Measurements from ENCODE around the gene CAV3.
"Not testable (repeated sequence)": the region's sequence is repeated elsewhere in the genome, so short reads cannot be mapped to it uniquely, and the experiment has no call there.

The CAV3 gene

GRCh38 chr3:8733332-8734094 lies at the start of gene CAV3:
Gene CAV3, plus strand, starts transcription at chr3:8733802. Its CDS starts 75 bp downstream, at chr3:8733877.
- no peaks in the 10 kb centered on the region for H3K4me1 ChIP-seq (ENCODE audit: insufficient read depth, low read length)
- H3K4me3 ChIP-seq (ENCODE audit: low read depth in 1 of 2, low read length in 2 of 2), result no peak within 1 kb of the TSS
- H3K9ac ChIP-seq (ENCODE audit: low read length), result no peak within 1 kb of the TSS
- no peaks in the 10 kb centered on the region for H3K9me3 ChIP-seq (ENCODE audit: low read length)
- no peaks in the 10 kb centered on the region for H3K36me3 ChIP-seq (ENCODE audit: insufficient read depth, low read length)
- H3K27ac ChIP-seq (ENCODE audit: low read depth, low read length), result no peak within 1 kb of the TSS
- H3K27me3 ChIP-seq (ENCODE audit: control insufficient read depth in 1 of 2, insufficient read depth in 2 of 2, low read length in 2 of 2), result no peaks in the 10 kb centered on the region

- not testable (repeated sequence) for H3K36me3 ChIP-seq (ENCODE audit: insufficient read depth, low read length); H3K27ac ChIP-seq (ENCODE audit: low read depth, low read length); H3K4me1 ChIP-seq (ENCODE audit: insufficient read depth, low read length); H3K27me3 ChIP-seq (ENCODE audit: control insufficient read depth in 1 of 2, insufficient read depth in 2 of 2, low read length in 2 of 2); H3K9me3 ChIP-seq (ENCODE audit: low read length); H3K4me3 ChIP-seq (ENCODE audit: low read depth in 1 of 2, low read length in 2 of 2); H3K9ac ChIP-seq (ENCODE audit: low read length)
Measured at GRCh38 chr3:8684992-8685391, 48.6 kb upstream of the CAV3 start.

- H3K4me1 ChIP-seq (ENCODE audit: insufficient read depth, low read length); H3K9me3 ChIP-seq (ENCODE audit: low read length); H3K9ac ChIP-seq (ENCODE audit: low read length): not testable (repeated sequence)
Measured at GRCh38 chr3:8691295-8691694, 42.3 kb upstream of the CAV3 start.

GRCh38 chr3:8702560-8702959 lies 31.0 kb upstream of the CAV3 start:
- H3K4me1 ChIP-seq (ENCODE audit: insufficient read depth, low read length), result no peaks in the 10 kb centered on the region
- no peak overlapping the region for H3K9ac ChIP-seq (ENCODE audit: low read length)
- no peaks in the 10 kb centered on the region for H3K36me3 ChIP-seq (ENCODE audit: insufficient read depth, low read length)
- no peak overlapping the region for H3K27ac ChIP-seq (ENCODE audit: low read depth, low read length)
- no peak overlapping the region for H3K4me3 ChIP-seq (ENCODE audit: low read depth in 1 of 2, low read length in 2 of 2)
- no peaks in the 10 kb centered on the region for H3K27me3 ChIP-seq (ENCODE audit: control insufficient read depth in 1 of 2, insufficient read depth in 2 of 2, low read length in 2 of 2)
- no peaks in the 10 kb centered on the region for H3K9me3 ChIP-seq (ENCODE audit: low read length)

More at GRCh38 chr3:8691295-8691694, 42.3 kb upstream of the CAV3 start:
- H3K36me3 ChIP-seq (ENCODE audit: insufficient read depth, low read length); H3K27ac ChIP-seq (ENCODE audit: low read depth, low read length); H3K27me3 ChIP-seq (ENCODE audit: control insufficient read depth in 1 of 2, insufficient read depth in 2 of 2, low read length in 2 of 2); H3K4me3 ChIP-seq (ENCODE audit: low read depth in 1 of 2, low read length in 2 of 2): not testable (repeated sequence)

GRCh38 chr3:8705575-8705974 lies 28.0 kb upstream of the CAV3 start:
- H3K4me1 ChIP-seq (ENCODE audit: insufficient read depth, low read length), result no peaks in the 10 kb centered on the region
- H3K27ac ChIP-seq (ENCODE audit: low read depth, low read length), result no peak overlapping the region
- H3K36me3 ChIP-seq (ENCODE audit: insufficient read depth, low read length), result no peaks in the 10 kb centered on the region
- H3K9me3 ChIP-seq (ENCODE audit: low read length), result no peaks in the 10 kb centered on the region
- H3K27me3 ChIP-seq (ENCODE audit: control insufficient read depth in 1 of 2, insufficient read depth in 2 of 2, low read length in 2 of 2), result no peaks in the 10 kb centered on the region
- no peak overlapping the region for H3K9ac ChIP-seq (ENCODE audit: low read length)
- H3K4me3 ChIP-seq (ENCODE audit: low read depth in 1 of 2, low read length in 2 of 2), result no peak overlapping the region

- Histone ChIP-seq H3K36me3 (ENCODE audit: insufficient read depth, low read length) (no peaks in the 10 kb centered on the region), H3K9ac (ENCODE audit: low read length) (no peak overlapping the region), H3K4me1 (ENCODE audit: insufficient read depth, low read length) (no peaks in the 10 kb centered on the region), H3K27ac (ENCODE audit: low read depth, low read length) (no peak overlapping the region), H3K9me3 (ENCODE audit: low read length) (no peaks in the 10 kb centered on the region), H3K27me3 (ENCODE audit: control insufficient read depth in 1 of 2, insufficient read depth in 2 of 2, low read length in 2 of 2) (no peaks in the 10 kb centered on the region), H3K4me3 (ENCODE audit: low read depth in 1 of 2, low read length in 2 of 2) (no peak overlapping the region)
Measured at GRCh38 chr3:8709287-8709686, 24.3 kb upstream of the CAV3 start.

GRCh38 chr3:8709801-8710507 lies 23.6 kb upstream of the CAV3 start:
- H3K4me1 ChIP-seq (ENCODE audit: insufficient read depth, low read length), result no peaks in the 10 kb centered on the region
- H3K27me3 ChIP-seq (ENCODE audit: control insufficient read depth in 1 of 2, insufficient read depth in 2 of 2, low read length in 2 of 2), result no peaks in the 10 kb centered on the region
- H3K27ac ChIP-seq (ENCODE audit: low read depth, low read length), result no peak overlapping the region
- no peaks in the 10 kb centered on the region for H3K9me3 ChIP-seq (ENCODE audit: low read length)
- no peak overlapping the region for H3K9ac ChIP-seq (ENCODE audit: low read length)
- H3K4me3 ChIP-seq (ENCODE audit: low read depth in 1 of 2, low read length in 2 of 2), result no peak overlapping the region
- H3K36me3 ChIP-seq (ENCODE audit: insufficient read depth, low read length), result no peaks in the 10 kb centered on the region

- Histone ChIP-seq H3K4me1 (ENCODE audit: insufficient read depth, low read length) (no peaks in the 10 kb centered on the region), H3K27ac (ENCODE audit: low read depth, low read length) (no peak overlapping the region), H3K9me3 (ENCODE audit: low read length) (no peaks in the 10 kb centered on the region), H3K36me3 (ENCODE audit: insufficient read depth, low read length) (no peaks in the 10 kb centered on the region), H3K27me3 (ENCODE audit: control insufficient read depth in 1 of 2, insufficient read depth in 2 of 2, low read length in 2 of 2) (no peaks in the 10 kb centered on the region), H3K4me3 (ENCODE audit: low read depth in 1 of 2, low read length in 2 of 2) (no peak overlapping the region), H3K9ac (ENCODE audit: low read length) (no peak overlapping the region)
Measured at GRCh38 chr3:8712045-8712907, 21.3 kb upstream of the CAV3 start.

- no peak overlapping the region for H3K4me3 ChIP-seq (ENCODE audit: low read depth in 1 of 2, low read length in 2 of 2)
- no peaks in the 10 kb centered on the region for H3K4me1 ChIP-seq (ENCODE audit: insufficient read depth, low read length)
- no peaks in the 10 kb centered on the region for H3K27me3 ChIP-seq (ENCODE audit: control insufficient read depth in 1 of 2, insufficient read depth in 2 of 2, low read length in 2 of 2)
- H3K36me3 ChIP-seq (ENCODE audit: insufficient read depth, low read length), result no peaks in the 10 kb centered on the region
- no peaks in the 10 kb centered on the region for H3K9me3 ChIP-seq (ENCODE audit: low read length)
- no peak overlapping the region for H3K27ac ChIP-seq (ENCODE audit: low read depth, low read length)
- no peak overlapping the region for H3K9ac ChIP-seq (ENCODE audit: low read length)
Measured at GRCh38 chr3:8712908-8713255, 20.7 kb upstream of the CAV3 start.

GRCh38 chr3:8713901-8714759 lies 19.5 kb upstream of the CAV3 start:
- no peaks in the 10 kb centered on the region for H3K9me3 ChIP-seq (ENCODE audit: low read length)
- H3K36me3 ChIP-seq (ENCODE audit: insufficient read depth, low read length), result no peaks in the 10 kb centered on the region
- no peak overlapping the region for H3K4me3 ChIP-seq (ENCODE audit: low read depth in 1 of 2, low read length in 2 of 2)
- H3K4me1 ChIP-seq (ENCODE audit: insufficient read depth, low read length), result no peaks in the 10 kb centered on the region
- H3K27ac ChIP-seq (ENCODE audit: low read depth, low read length), result no peak overlapping the region
- H3K27me3 ChIP-seq (ENCODE audit: control insufficient read depth in 1 of 2, insufficient read depth in 2 of 2, low read length in 2 of 2), result no peaks in the 10 kb centered on the region
- no peak overlapping the region for H3K9ac ChIP-seq (ENCODE audit: low read length)

GRCh38 chr3:8715757-8716156 lies 17.8 kb upstream of the CAV3 start:
- H3K9me3 ChIP-seq (ENCODE audit: low read length); H3K36me3 ChIP-seq (ENCODE audit: insufficient read depth, low read length); H3K27me3 ChIP-seq (ENCODE audit: control insufficient read depth in 1 of 2, insufficient read depth in 2 of 2, low read length in 2 of 2); H3K4me3 ChIP-seq (ENCODE audit: low read depth in 1 of 2, low read length in 2 of 2); H3K4me1 ChIP-seq (ENCODE audit: insufficient read depth, low read length); H3K9ac ChIP-seq (ENCODE audit: low read length); H3K27ac ChIP-seq (ENCODE audit: low read depth, low read length): not testable (repeated sequence)

Measured in muscle layer of colon (tissue), 2 donors.